H1 (cell line): Measurements from ENCODE around the gene LMNA. TPM values are rescaled to one million over a fixed set of nuclear protein-coding genes. Genes with fewer than 3 reads are reported as not detected.

Experiments used
- CTCF ChIA-PET: fragments of 300-600 bp; sonication (Branson Sonifier 250); formaldehyde crosslinking; loops from one replicate; lab custom pipeline; 2021; ENCODE audit not compliant: partially characterized antibody; lab: Charles Lee
- POLR2A ChIA-PET: fragments of 300-600 bp; sonication (Branson Sonifier 250); formaldehyde crosslinking; loops from one replicate; lab custom pipeline; 2021; ENCODE audit warnings: inconsistent platforms; ENCODE audit not compliant: partially characterized antibody; lab: Charles Lee
- DNase-seq, 2 experiments: peaks; one replicate each; pipeline versions ENCODE4 v3.0.0 to v3.0.0-alpha.2; 2010 to 2022; ENCODE audit warnings: low spot score in 2 of 2, low read depth in 1 of 2, mixed read lengths in 1 of 2
- FAIRE-seq: peaks from 2 replicates; lab custom pipeline; 2011; peaks lifted over from hg19 to GRCh38; lab: Jason Lieb, UNC
- H2AFZ ChIP-seq: 2 replicates; pipeline ENCODE4 v1.8.1; 2012; ENCODE audit warnings: low read length, inconsistent platforms
- H2AK5ac ChIP-seq: 2 replicates; pipeline ENCODE4 v1.6.1; 2013; ENCODE audit warnings: low read depth, low read length
- H2BK120ac ChIP-seq: replicated peaks from 2 replicates; pipeline ENCODE3; 2013; ENCODE audit warnings: low read depth, low read length, inconsistent platforms
- H2BK12ac ChIP-seq: 2 replicates; pipeline ENCODE4 v1.6.1; 2013; ENCODE audit warnings: low read depth, low read length
- H2BK15ac ChIP-seq: 2 replicates; pipeline ENCODE4 v1.6.1; 2013; ENCODE audit warnings: low read length
- H2BK20ac ChIP-seq: 2 replicates; pipeline ENCODE4 v1.6.1; 2013; ENCODE audit warnings: low read length
- H2BK5ac ChIP-seq: 2 replicates; pipeline ENCODE4 v1.6.1; 2013; ENCODE audit warnings: low read depth, low read length
- H3K14ac ChIP-seq: 2 replicates; pipeline ENCODE4 v1.6.1; 2013; ENCODE audit warnings: inconsistent platforms; ENCODE audit not compliant: insufficient read length
- H3K18ac ChIP-seq: 2 replicates; pipeline ENCODE4 v1.6.1; 2013; ENCODE audit warnings: low read length; ENCODE audit errors: extremely low read depth
- H3K23ac ChIP-seq: 2 replicates; pipeline ENCODE4 v1.6.1; 2013; ENCODE audit warnings: inconsistent platforms; ENCODE audit not compliant: insufficient read length
- H3K23me2 ChIP-seq: 2 replicates; pipeline ENCODE4 v1.6.1; 2013; ENCODE audit warnings: low read depth, low read length
- H3K27ac ChIP-seq: 2 replicates; pipeline ENCODE4 v1.6.1; 2011; ENCODE audit warnings: low read depth, low read length, inconsistent platforms
- H3K27me3 ChIP-seq, 4 experiments: replicated peaks in 1 of 4; 1 replicate in 1 of 4; 2 replicates in 3 of 4; pipeline versions ENCODE4 v1.6.1 to v1.8.1; 2011 to 2013; ENCODE audit warnings: low read length in 3 of 4, mild to moderate bottlenecking in 3 of 4, inconsistent platforms in 2 of 4, mixed read lengths in 2 of 4, moderate library complexity in 1 of 4; ENCODE audit not compliant: control insufficient read depth in 3 of 4, insufficient read depth in 3 of 4; ENCODE audit errors: extremely low read depth in 1 of 4
- H3K36me3 ChIP-seq, 4 experiments: 2 replicates each; pipeline versions ENCODE4 v1.6.1 to v1.8.1; 2011 to 2013; ENCODE audit warnings: mild to moderate bottlenecking in 4 of 4, low read length in 3 of 4, moderate library complexity in 2 of 4, control low read depth in 1 of 4, inconsistent platforms in 1 of 4; ENCODE audit not compliant: insufficient read depth in 4 of 4, control insufficient read depth in 2 of 4
- H3K4ac ChIP-seq: replicated peaks from 2 replicates; pipeline ENCODE3; 2013; ENCODE audit warnings: low read length, low read depth, mixed read lengths, inconsistent platforms; ENCODE audit not compliant: insufficient read length
- H3K4me1 ChIP-seq, 4 experiments: replicated peaks in 1 of 4; 1 replicate in 1 of 4; 2 replicates in 3 of 4; pipeline versions ENCODE4 v1.6.1 to v1.8.1; 2011 to 2013; ENCODE audit warnings: low read length in 3 of 4, inconsistent platforms in 2 of 4, mixed read lengths in 1 of 4; ENCODE audit not compliant: insufficient read depth in 4 of 4, control insufficient read depth in 3 of 4
- H3K4me2 ChIP-seq, 2 experiments: 2 replicates each; pipeline versions ENCODE4 v1.6.1 to v1.8.1; 2011 to 2013; ENCODE audit warnings: low read depth in 2 of 2, low read length in 2 of 2, control low read depth in 1 of 2, inconsistent platforms in 1 of 2, mild to moderate bottlenecking in 1 of 2; ENCODE audit not compliant: insufficient read depth in 1 of 2
- H3K4me3 ChIP-seq, 4 experiments: fragments of 200-600, 300-600 bp in 1 of 4; sonication (generic), shearing (Covaris generic), sonication (Bioruptor Twin) in 1 of 4; 2 replicates each; pipeline versions ENCODE4 v1.5.1 to v1.8.1; 2011 to 2016; ENCODE audit warnings: low read length in 4 of 4, low read depth in 3 of 4, control low read depth in 2 of 4, inconsistent platforms in 2 of 4, mild to moderate bottlenecking in 2 of 4, mixed read lengths in 1 of 4, moderate library complexity in 1 of 4; ENCODE audit not compliant: insufficient read depth in 2 of 4; ENCODE audit errors: extremely low read depth in 1 of 4
- H3K56ac ChIP-seq: replicated peaks from 2 replicates; pipeline ENCODE3; 2013; ENCODE audit warnings: low read depth, mild to moderate bottlenecking, mixed read lengths, low read length, inconsistent platforms; ENCODE audit not compliant: insufficient read length
- H3K79me1 ChIP-seq: 2 replicates; pipeline ENCODE4 v1.6.1; 2013; ENCODE audit warnings: low read depth, low read length, control low read depth
- H3K79me2 ChIP-seq, 2 experiments: 2 replicates each; pipeline versions ENCODE4 v1.6.1 to v1.8.1; 2012 to 2013; ENCODE audit warnings: low read length in 2 of 2, mild to moderate bottlenecking in 2 of 2, inconsistent platforms in 1 of 2; ENCODE audit not compliant: insufficient read depth in 2 of 2, control insufficient read depth in 1 of 2
- H3K9ac ChIP-seq, 4 experiments: replicated peaks in 1 of 4; 1 replicate in 1 of 4; 2 replicates in 3 of 4; pipeline versions ENCODE4 v1.6.1 to v1.8.1; 2011 to 2013; ENCODE audit warnings: low read depth in 3 of 4, low read length in 3 of 4, control low read depth in 2 of 4, mild to moderate bottlenecking in 2 of 4, moderate library complexity in 2 of 4, inconsistent platforms in 1 of 4; ENCODE audit errors: extremely low read depth in 1 of 4
- H3K9me3 ChIP-seq, 2 experiments: 2 replicates each; pipeline versions ENCODE4 v1.6.1 to v1.8.1; 2012 to 2013; ENCODE audit warnings: mild to moderate bottlenecking in 2 of 2, moderate library complexity in 2 of 2, control low read depth in 1 of 2, inconsistent platforms in 1 of 2, low read depth in 1 of 2, low read length in 1 of 2, mixed read lengths in 1 of 2; ENCODE audit not compliant: insufficient read depth in 2 of 2
- H4K20me1 ChIP-seq, 2 experiments: replicated peaks in 1 of 2; 2 replicates each; pipeline versions ENCODE3 to v1.8.1; 2011 to 2013; ENCODE audit warnings: inconsistent platforms in 2 of 2, low read length in 2 of 2, mild to moderate bottlenecking in 1 of 2; ENCODE audit not compliant: insufficient read depth in 2 of 2, control insufficient read depth in 1 of 2
- H4K5ac ChIP-seq: 2 replicates; pipeline ENCODE4 v1.6.1; 2013; ENCODE audit warnings: low read length, low read depth, mixed read lengths, inconsistent platforms; ENCODE audit not compliant: insufficient read length
- H4K8ac ChIP-seq: 2 replicates; pipeline ENCODE4 v1.8.0; 2013; ENCODE audit warnings: mild to moderate bottlenecking, moderate library complexity, low read length, inconsistent platforms; ENCODE audit not compliant: insufficient read depth; ENCODE audit errors: extremely low read depth
- H4K91ac ChIP-seq: replicated peaks from 2 replicates; pipeline ENCODE3; 2013; ENCODE audit warnings: low read length, mixed read lengths, inconsistent platforms; ENCODE audit not compliant: insufficient read length
- CHD1 ChIP-seq: IDR thresholded peaks from 2 replicates; pipeline ENCODE4 v1.6.1; 2012; ENCODE audit warnings: low read depth, low read length, improper control_type of control experiment
- CTBP2 ChIP-seq: IDR thresholded peaks from 2 replicates; pipeline ENCODE4 v1.7.0; 2011; ENCODE audit warnings: borderline replicate concordance, mild to moderate bottlenecking, moderate library complexity, mixed read lengths, low read length; ENCODE audit not compliant: insufficient read depth, insufficient read length
- E2F6 ChIP-seq: IDR thresholded peaks from 2 replicates; pipeline ENCODE4 v1.6.1; 2012; ENCODE audit warnings: inconsistent platforms
- JUND ChIP-seq: IDR thresholded peaks from 2 replicates; pipeline ENCODE4 v1.6.1; 2011; ENCODE audit warnings: mild to moderate bottlenecking, improper control_type of control experiment, low read length
- RFX5 ChIP-seq: IDR thresholded peaks from 2 replicates; pipeline ENCODE4 v1.6.1; 2011; ENCODE audit warnings: low read depth, low read length, improper control_type of control experiment, borderline replicate concordance
- RXRA ChIP-seq: IDR thresholded peaks from 2 replicates; pipeline ENCODE4 v1.6.1; 2011; ENCODE audit warnings: low read depth, mild to moderate bottlenecking, low read length, moderate library complexity; ENCODE audit not compliant: insufficient read depth
- TAF1 ChIP-seq: IDR thresholded peaks from 2 replicates; pipeline ENCODE4 v1.6.1; 2011; ENCODE audit warnings: mild to moderate bottlenecking, low read depth, low read length
- WGBS, 2 experiments: shearing (Covaris generic) in 1 of 2; methylation state at CpG; one replicate each; pipeline versions ENCODE4 v1.1.6 to v1.1.7; 2013 to 2015; ENCODE audit warnings: low lambda C conversion rate in 2 of 2, mixed read lengths in 2 of 2, inconsistent platforms in 1 of 2, low coverage in 1 of 2, missing lambda C conversion rate in 1 of 2; ENCODE audit not compliant: insufficient replicate concordance in 2 of 2, insufficient coverage in 1 of 2, insufficient read length in 1 of 2; ENCODE audit errors: extremely low coverage in 1 of 2, missing lambda C conversion rate in 1 of 2; 5-methylcytosine and 5-hydroxymethylcytosine counted together
- polyA plus RNA-seq, 7 experiments: library from polyadenylated mRNA; depleted of rRNA in 3 of 7; stranded (reverse) in 5 of 7; unstranded in 2 of 7; fragments of >200 nt in 5 of 7; fragments of 200-250 nt in 2 of 7; gene quantifications; 1 replicate in 5 of 7; 2 replicates in 1 of 7; 4 replicates in 1 of 7; pipeline versions ENCODE4 v1.2.1 to v1.2.3, GENCODE V29; 2011 to 2013; ENCODE audit warnings: missing spikeins in 2 of 7, mixed read lengths in 2 of 7
- total RNA-seq: library from RNA; stranded (reverse); fragmentation: NEBNext Ultra II Directional; extraction: Animal tissue kit (Norgen Biotek cat#: 25700); gene quantifications from 2 replicates; pipeline ENCODE4 v1.2.1, GENCODE V29; 2021

Gene LMNA
- total and polyA plus RNA-seq, 2 of the 8 experiments (the other 6 are each of a cell fraction or from before 2014, with no cell fraction given) = 25.8 to 46.8 TPM

DNA sequence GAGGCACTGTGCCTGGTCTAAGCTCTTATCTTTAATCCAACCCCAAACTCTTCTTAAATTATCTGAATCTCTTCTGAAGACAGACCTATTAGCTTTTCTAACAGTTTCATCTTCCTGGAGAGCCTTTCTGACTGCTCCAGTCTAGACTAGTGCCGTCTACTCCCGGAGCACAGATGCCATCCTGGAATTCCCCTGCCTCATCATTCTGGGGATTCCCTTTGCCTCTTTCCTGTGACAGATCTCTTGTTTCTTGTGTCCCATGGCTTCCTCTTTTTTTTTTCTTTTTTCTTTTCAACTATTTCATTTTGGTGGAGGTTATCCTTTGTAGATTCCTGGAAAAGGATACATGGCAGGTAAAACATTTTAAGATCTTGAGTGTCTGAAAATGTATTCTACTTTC, 50.6 kb downstream of the LMNA start:
- no peaks in the 10 kb centered on the region for H3K9me3 ChIP-seq
- no peak overlapping the region for H3K18ac ChIP-seq
- H3K9ac ChIP-seq = no peak overlapping the region
- ChIA-PET CTCF (interaction anchor here (0.5 to 7.5 kb wide), 11 partner anchors 9 to 158 kb away, joined by 3 to 65 read pairs (median 3); partner anchors contain the start of genes PMF1 and SLC25A44), POLR2A (interaction anchor here (1.2 to 2.4 kb wide), 5 partner anchors 11 to 48 kb away, joined by 3 to 8 read pairs (median 6); partner anchors contain the start of gene PMF1)
- no peak overlapping the region for H2BK120ac ChIP-seq
- 93% methylated on average over 2 of the region's 2 CpGs; no CpG with 5 or more reads in 1 of the 2 experiments for WGBS, 2 experiments
- H4K91ac ChIP-seq = no peak overlapping the region
- H2BK20ac ChIP-seq = no peak overlapping the region
- H3K4me1 ChIP-seq = peaks cover 3 to 12% (median 8%) of the 10 kb centered on the region in 4 experiments; a peak in 6 of 7 replicates
- no peak overlapping the region for H2BK12ac ChIP-seq
- DNase-seq (no peak), FAIRE-seq (no peak)
- no peak overlapping the region for H3K23ac ChIP-seq
- no peak overlapping the region for H2BK15ac ChIP-seq
- H3K4me2 ChIP-seq = no peak overlapping the region
- H3K56ac ChIP-seq = no peak overlapping the region
- no peak overlapping the region for H3K4ac ChIP-seq
- H3K79me2 ChIP-seq = no peaks in the 10 kb centered on the region
- H4K5ac ChIP-seq = no peak overlapping the region
- peaks cover 0 to 9% (median 0%) of the 10 kb centered on the region in 4 experiments; a peak in 2 of 8 replicates for H3K36me3 ChIP-seq
- H3K23me2 ChIP-seq = peaks cover 4% of the 10 kb centered on the region; the same call in 1 of the 2 replicates
- no peak overlapping the region for H2AFZ ChIP-seq
- H4K20me1 ChIP-seq = no peaks in the 10 kb centered on the region
- no peak overlapping the region for H3K4me3 ChIP-seq
- H3K79me1 ChIP-seq = no peaks in the 10 kb centered on the region
- no peak overlapping the region for H3K27ac ChIP-seq
- no peak overlapping the region for H2AK5ac ChIP-seq
- H3K14ac ChIP-seq = no peak overlapping the region
- no peak overlapping the region for H2BK5ac ChIP-seq
- H4K8ac ChIP-seq = no peak overlapping the region
- no peaks in the 10 kb centered on the region for H3K27me3 ChIP-seq
- no peak for TF ChIP-seq RXRA
- TF ChIP-seq JUND = no peak
- TF ChIP-seq CTBP2 = no peak
- no peak for TF ChIP-seq RFX5
- TF ChIP-seq TAF1 = no peak
- TF ChIP-seq CHD1 = no peak
- no peak for TF ChIP-seq E2F6
